Activated CD4-positive, alpha-beta T cell treated with anti-CD3 and anti-CD28 coated beads for 36 hours (primary cell): ENCODE results near the gene NCOA7. TPM values are rescaled to one million over a fixed set of nuclear protein-coding genes. Genes with fewer than 3 reads are reported as not detected.

Source experiments
- ATAC-seq: fragments of 200-7000 bp; cut with Tn5 transposase; one replicate; pipeline ENCODE4 v1.10.0; 2021; ENCODE audit warnings: mild to moderate bottlenecking, moderate library complexity
- CTCF ChIA-PET: fragments of 350-600 bp; sonication (Branson Sonifier 250); formaldehyde crosslinking; loops from one replicate; lab custom pipeline; 2021; ENCODE audit warnings: antibody characterized with exemption; lab: Charles Lee
- POLR2A ChIA-PET: fragments of 350-600 bp; sonication (Branson Sonifier 250); formaldehyde crosslinking; loops from one replicate; lab custom pipeline; 2021; ENCODE audit warnings: antibody characterized with exemption, inconsistent platforms; lab: Charles Lee
- DNase-seq: peaks from one replicate; pipeline ENCODE4 v3.0.0-alpha.2; 2020
- H3K27ac Mint-ChIP-seq: one replicate; pipeline ENCODE4 v1.8.0; 2021; ENCODE audit warnings: mixed read lengths
- H3K27me3 Mint-ChIP-seq: one replicate; pipeline ENCODE4 v1.8.0; 2021; ENCODE audit warnings: mixed read lengths
- H3K36me3 Mint-ChIP-seq: one replicate; pipeline ENCODE4 v1.8.0; 2021; ENCODE audit warnings: low read depth, mixed read lengths
- H3K4me1 Mint-ChIP-seq: one replicate; pipeline ENCODE4 v1.8.0; 2021; ENCODE audit warnings: mixed read lengths
- H3K4me3 Mint-ChIP-seq: one replicate; pipeline ENCODE4 v1.8.0; 2021; ENCODE audit warnings: mild to moderate bottlenecking, moderate library complexity, mixed read lengths
- H3K9me3 Mint-ChIP-seq: one replicate; pipeline ENCODE4 v1.8.0; 2021; ENCODE audit warnings: low read depth, mixed read lengths
- intact Hi-C, 2 experiments: fragments of 100-400 bp; cut with DNase I in 1 of 2; cut with micrococcal nuclease in 1 of 2; formaldehyde crosslinking; loops; one replicate each; pipeline versions ENCODE4 v1.14.2 to v1.15.1; 2022 to 2024; cut with DNase I, micrococcal nuclease
- total RNA-seq, 2 experiments: library from RNA; stranded (reverse); gene quantifications; one replicate each; pipeline ENCODE4 v1.2.3, GENCODE V29; 2021

NCOA7 gene
- total RNA-seq, 2 experiments from 2014 or later: 54.3 to 67.4 TPM

DNA sequence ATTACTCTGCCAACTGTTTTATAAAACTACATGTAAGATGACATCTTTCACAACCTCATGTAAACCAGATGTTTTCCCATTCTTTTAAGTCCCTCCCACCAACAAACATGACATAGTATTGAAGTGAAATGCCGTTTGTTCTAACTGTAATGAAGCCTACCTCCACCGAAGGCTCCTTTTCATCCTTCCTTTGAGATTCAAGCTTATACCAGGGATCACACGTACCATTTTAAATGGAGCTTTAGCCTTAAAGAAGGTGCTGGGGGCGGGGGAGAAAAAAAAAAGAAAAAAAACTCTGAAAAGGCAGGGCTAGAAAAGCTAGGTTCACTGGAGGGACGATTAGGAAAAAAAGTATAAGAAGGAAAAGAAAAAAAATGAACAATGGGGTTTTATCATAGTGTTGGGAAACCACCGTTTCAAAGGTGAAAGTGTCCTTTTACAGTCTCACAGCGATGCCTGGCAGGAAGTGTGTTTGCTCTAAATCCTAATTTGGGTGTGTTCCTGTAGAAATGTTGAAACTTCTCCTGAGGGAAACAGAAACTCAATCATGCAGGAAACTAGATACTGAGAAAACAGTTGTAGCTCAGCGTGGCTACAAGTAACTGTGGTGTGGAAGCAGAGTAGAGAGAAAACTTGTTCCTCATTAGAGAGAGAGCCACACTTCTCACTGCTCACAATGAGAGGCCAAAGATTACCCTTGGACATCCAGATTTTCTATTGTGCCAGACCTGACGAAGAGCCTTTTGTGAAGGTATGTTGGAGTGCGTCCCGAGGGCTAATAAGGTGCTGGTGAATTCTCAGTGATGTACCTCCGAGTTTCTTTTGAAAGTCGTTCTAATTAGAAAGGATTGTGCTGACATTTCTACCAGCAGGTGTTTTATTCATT lies 128.2 kb downstream of the NCOA7 start:
- CTCF ChIA-PET: interaction anchor here (0.7 to 5.5 kb wide), 8 partner anchors 8 to 128 kb away, joined by 3 to 33 read pairs (median 8); partner anchors contain the start of genes HINT3 and NCOA7
- DNase-seq (peak; percentile 68), ATAC-seq (peak; percentile 96)
- H3K36me3 Mint-ChIP-seq: peaks cover 69% of the 10 kb centered on the region
- peaks cover 37% of the 10 kb centered on the region for H3K4me1 Mint-ChIP-seq
- intact Hi-C loops: loop anchor here (1.0 kb wide), 6 partner anchors 9 to 618 kb away; partner anchors contain the start of genes HINT3 (in 2 of the 2) and HDDC2 (in 1 of the 2)
- POLR2A ChIA-PET: interaction anchor here (0.6 to 2.1 kb wide), 6 partner anchors 9 to 138 kb away, joined by 3 to 21 read pairs (median 6); partner anchors contain the start of gene NCOA7
- H3K27ac Mint-ChIP-seq: peak overlapping the region; percentile 98
- no peaks in the 10 kb centered on the region for H3K27me3 Mint-ChIP-seq
- no peaks in the 10 kb centered on the region for H3K9me3 Mint-ChIP-seq
- peak overlapping the region; percentile 84 for H3K4me3 Mint-ChIP-seq

DNA sequence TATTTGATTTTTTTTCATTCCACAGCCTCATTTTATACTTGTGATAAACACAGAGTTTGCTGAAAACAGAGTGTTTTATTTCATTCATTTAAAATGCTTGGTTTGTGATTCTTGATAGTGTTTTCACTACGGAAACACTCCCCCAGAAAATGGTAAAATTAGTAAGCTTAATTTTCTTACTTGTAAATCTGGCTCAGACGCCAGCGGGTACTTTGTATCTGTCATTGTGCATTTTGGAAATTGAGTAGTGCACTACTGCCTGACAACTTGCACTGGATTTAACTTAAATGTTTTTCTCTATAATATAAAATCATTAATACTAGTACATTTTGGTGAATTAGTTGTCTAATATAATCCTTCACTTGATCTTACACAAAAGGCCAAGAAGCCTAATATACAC lies 128.9 kb downstream of the NCOA7 start:
- H3K4me3 Mint-ChIP-seq: peak overlapping the region; percentile 84
- peaks cover 39% of the 10 kb centered on the region for H3K4me1 Mint-ChIP-seq
- ChIA-PET POLR2A (interaction anchor here (0.7 to 2.1 kb wide), 5 partner anchors 10 to 139 kb away, joined by 3 to 21 read pairs (median 5); partner anchors contain the start of genes HINT3 and NCOA7), CTCF (interaction anchor here (0.6 to 5.5 kb wide), 8 partner anchors 9 to 133 kb away, joined by 3 to 33 read pairs (median 4); partner anchors contain the start of genes HINT3 and NCOA7)
- H3K9me3 Mint-ChIP-seq: no peaks in the 10 kb centered on the region
- intact Hi-C loops: loop anchor here (1.0 kb wide), 6 partner anchors 9 to 618 kb away; partner anchors contain the start of genes HINT3 (in 2 of the 2) and HDDC2 (in 1 of the 2)
- no peaks in the 10 kb centered on the region for H3K27me3 Mint-ChIP-seq
- H3K36me3 Mint-ChIP-seq: peaks cover 74% of the 10 kb centered on the region
- no peak for DNase-seq
- peak overlapping the region; percentile 98 for H3K27ac Mint-ChIP-seq
- ATAC-seq: no peak

DNA sequence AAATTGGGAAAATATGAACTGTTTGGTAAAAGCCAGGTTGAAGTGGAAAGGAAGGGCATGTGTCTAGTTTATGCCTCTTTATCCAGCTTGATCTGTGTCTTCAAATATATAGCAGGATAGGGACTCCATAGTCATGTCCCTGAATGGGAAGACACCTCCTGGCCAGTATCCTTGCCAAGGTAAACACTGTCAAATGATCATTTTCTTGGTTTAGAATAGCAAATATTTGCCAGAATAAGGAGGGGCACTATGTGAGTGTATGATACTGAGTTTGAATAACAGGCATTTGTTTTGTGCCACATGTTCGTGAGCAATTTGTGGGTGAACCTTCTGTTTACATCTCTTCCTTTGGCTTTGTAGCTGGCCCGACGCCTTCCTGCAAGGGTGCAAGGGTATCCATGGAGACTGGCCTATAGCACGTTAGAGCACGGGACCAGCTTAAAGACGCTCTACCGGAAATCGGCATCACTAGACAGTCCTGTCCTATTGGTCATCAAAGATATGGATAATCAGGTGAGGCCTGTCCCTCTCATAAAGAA lies 131.6 kb downstream of the NCOA7 start:
- Mint-ChIP-seq H3K27me3 (no peaks in the 10 kb centered on the region), H3K36me3 (peaks cover 70% of the 10 kb centered on the region), H3K9me3 (no peaks in the 10 kb centered on the region), H3K4me1 (peaks cover 42% of the 10 kb centered on the region), H3K27ac (no peak overlapping the region), H3K4me3 (no peak overlapping the region)
- ChIA-PET CTCF (interaction anchor here (1.5 to 1.7 kb wide), 2 partner anchors 10 to 33 kb away, joined by 3 to 6 read pairs; partner anchors contain the start of gene HINT3), POLR2A (no interaction called here)
- no peak for ATAC-seq
- intact Hi-C loops: no loop called here
- no peak for DNase-seq

DNA sequence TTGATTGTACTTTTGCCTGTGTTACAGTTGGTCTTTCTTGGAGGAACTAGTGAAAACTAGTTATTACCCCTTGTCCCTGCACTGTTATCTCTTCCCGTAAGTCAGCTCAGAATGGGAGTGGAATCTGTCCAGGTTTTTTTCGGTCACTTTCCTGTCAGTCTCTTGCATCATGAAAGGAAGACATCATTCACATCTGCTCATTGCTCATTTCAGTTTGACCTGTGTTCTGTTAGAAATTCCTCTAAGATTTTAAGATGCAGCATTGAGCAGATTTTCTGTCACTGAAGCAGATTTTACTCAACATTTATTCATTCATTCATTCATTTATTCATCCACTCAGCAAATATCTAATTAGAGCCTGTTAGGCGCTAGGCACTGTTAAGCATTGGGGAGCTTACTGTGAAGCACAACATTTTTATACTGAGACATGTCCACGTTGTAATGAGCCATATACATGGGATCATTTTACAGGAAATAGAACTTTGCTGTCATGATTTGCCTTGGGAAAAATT lies 132.7 kb downstream of the NCOA7 start:
- ATAC-seq: no peak
- no peaks in the 10 kb centered on the region for H3K9me3 Mint-ChIP-seq
- no peaks in the 10 kb centered on the region for H3K27me3 Mint-ChIP-seq
- peaks cover 74% of the 10 kb centered on the region for H3K36me3 Mint-ChIP-seq
- H3K4me3 Mint-ChIP-seq: no peak overlapping the region
- DNase-seq: no peak
- peak overlapping the region; percentile 12 for H3K27ac Mint-ChIP-seq
- intact Hi-C loops: no loop called here
- POLR2A ChIA-PET: no interaction called here
- H3K4me1 Mint-ChIP-seq: peaks cover 32% of the 10 kb centered on the region
- CTCF ChIA-PET: interaction anchor here (1.9 kb wide), 1 partner anchor 33 kb away, joined by 7 read pairs; the partner anchor contains the start of gene HINT3

DNA sequence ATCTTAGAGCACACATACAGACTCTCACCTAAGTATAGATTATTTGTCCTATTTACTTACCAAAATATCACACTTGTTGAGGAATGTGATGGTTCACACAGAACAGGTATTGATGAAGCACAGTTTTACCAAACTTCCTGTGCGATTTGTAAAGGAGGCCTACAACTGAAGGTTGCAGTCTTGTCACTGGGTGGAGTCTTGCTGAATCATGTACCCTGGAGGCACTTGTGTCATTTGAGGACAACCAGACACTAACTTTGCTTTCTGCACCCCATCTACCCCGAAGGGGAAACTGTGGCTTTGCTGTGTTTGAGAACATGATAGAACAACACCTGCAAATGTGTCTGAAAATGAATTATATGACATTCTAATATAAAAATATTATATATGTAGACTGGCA lies 133.4 kb downstream of the NCOA7 start:
- ChIA-PET CTCF (interaction anchor here (0.8 to 1.9 kb wide), 3 partner anchors 17 to 32 kb away, joined by 3 to 7 read pairs (median 4); partner anchors contain the start of gene HINT3), POLR2A (no interaction called here)
- Mint-ChIP-seq H3K36me3 (peaks cover 75% of the 10 kb centered on the region), H3K4me1 (peaks cover 24% of the 10 kb centered on the region), H3K9me3 (no peaks in the 10 kb centered on the region), H3K27me3 (no peaks in the 10 kb centered on the region), H3K27ac (no peak overlapping the region), H3K4me3 (no peak overlapping the region)
- intact Hi-C loops: no loop called here
- ATAC-seq: peak; percentile 67
- no peak for DNase-seq

DNA sequence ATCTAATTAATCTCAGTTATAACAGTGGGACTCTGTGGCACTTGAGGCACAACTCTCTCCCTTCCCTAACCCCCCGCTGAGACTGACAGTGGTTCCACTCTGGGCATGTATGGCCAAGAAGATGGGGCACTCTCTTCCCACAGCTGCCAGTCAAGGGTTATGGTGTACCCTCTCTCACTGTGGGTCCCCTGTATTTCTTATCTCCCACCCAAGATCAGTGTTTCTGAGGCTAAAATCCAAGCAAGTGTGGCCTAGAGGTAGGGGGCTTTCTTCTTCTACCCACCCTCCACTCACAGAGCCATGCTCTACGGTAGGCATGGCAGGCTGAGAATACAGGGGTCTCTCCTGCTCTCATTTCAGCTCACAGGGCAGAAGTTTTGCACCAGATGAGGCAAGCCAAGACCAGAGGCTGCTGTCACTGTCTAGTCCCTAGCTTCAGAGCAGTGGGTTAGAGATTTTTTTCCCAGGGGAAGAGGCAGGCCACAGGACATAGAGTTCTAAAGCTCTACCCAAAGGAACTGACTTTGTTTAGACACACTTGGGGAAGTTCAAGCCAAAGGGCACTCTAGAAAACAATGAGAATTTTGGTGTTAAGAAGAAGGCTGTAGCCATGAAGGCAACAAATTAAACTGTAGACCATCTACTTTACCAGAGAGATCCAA lies 134.1 kb downstream of the NCOA7 start:
- peaks cover 72% of the 10 kb centered on the region for H3K36me3 Mint-ChIP-seq
- no peaks in the 10 kb centered on the region for H3K27me3 Mint-ChIP-seq
- ChIA-PET POLR2A (no interaction called here), CTCF (interaction anchor here (0.8 to 1.9 kb wide), 3 partner anchors 18 to 31 kb away, joined by 3 to 7 read pairs (median 4); partner anchors contain the start of gene HINT3)
- H3K4me1 Mint-ChIP-seq: peaks cover 22% of the 10 kb centered on the region
- no peaks in the 10 kb centered on the region for H3K9me3 Mint-ChIP-seq
- ATAC-seq (no peak), DNase-seq (no peak)
- intact Hi-C loops: no loop called here
- no peak overlapping the region for H3K4me3 Mint-ChIP-seq
- H3K27ac Mint-ChIP-seq: no peak overlapping the region

DNA sequence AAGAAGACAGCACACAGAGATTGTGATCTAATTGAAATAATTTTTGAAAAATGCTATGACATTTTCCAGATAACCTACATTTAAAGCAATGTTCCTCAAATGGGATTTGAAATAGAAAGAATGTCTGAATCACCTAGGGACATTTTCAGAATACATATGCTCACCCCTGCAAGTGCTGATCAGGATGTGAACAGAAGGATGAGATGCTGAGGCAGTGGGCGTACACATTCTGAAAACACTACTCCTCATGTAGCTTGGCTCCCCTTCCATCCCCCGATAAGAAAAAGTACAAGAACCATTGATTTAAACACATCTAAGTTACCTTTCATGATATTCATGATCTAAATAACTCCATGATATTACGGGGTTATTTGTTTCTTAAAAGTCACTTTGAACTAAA lies 136.0 kb downstream of the NCOA7 start:
- Mint-ChIP-seq H3K4me1 (peaks cover 22% of the 10 kb centered on the region), H3K27me3 (no peaks in the 10 kb centered on the region), H3K9me3 (no peaks in the 10 kb centered on the region), H3K4me3 (no peak overlapping the region), H3K27ac (peak overlapping the region; percentile 42), H3K36me3 (peaks cover 74% of the 10 kb centered on the region)
- ATAC-seq (peak; percentile 40), DNase-seq (no peak)
- intact Hi-C loops: no loop called here
- ChIA-PET CTCF (interaction anchor here (2.1 kb wide), 1 partner anchor 29 kb away, joined by 7 read pairs; the partner anchor contains the start of gene HINT3), POLR2A (interaction anchor here (0.7 kb wide), 1 partner anchor 137 kb away, joined by 7 read pairs; no protein-coding TSS in a partner anchor)

DNA sequence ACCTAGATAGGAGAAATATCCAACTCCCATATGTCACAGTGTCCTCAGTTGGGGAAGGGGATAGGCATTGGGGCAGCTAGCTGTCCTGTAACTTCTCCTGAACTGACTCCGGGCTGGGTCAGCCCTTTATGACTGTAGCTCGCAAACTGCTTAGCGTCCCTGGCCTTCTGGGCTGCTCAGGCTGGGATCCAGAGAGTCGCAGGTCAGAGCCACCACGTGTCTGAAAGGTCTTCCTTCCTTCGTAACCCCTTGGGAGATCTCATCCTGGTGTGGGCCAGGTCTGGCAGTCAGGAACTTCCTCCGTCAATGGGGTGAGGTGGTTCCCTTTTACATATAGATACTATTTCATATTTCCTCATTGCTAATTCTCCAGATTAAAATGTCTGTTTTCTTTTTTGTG lies 137.0 kb downstream of the NCOA7 start:
- POLR2A ChIA-PET: no interaction called here
- ATAC-seq (no peak), DNase-seq (no peak)
- Mint-ChIP-seq H3K9me3 (no peaks in the 10 kb centered on the region), H3K4me1 (peaks cover 29% of the 10 kb centered on the region), H3K4me3 (no peak overlapping the region), H3K27ac (no peak overlapping the region), H3K36me3 (peaks cover 68% of the 10 kb centered on the region), H3K27me3 (no peaks in the 10 kb centered on the region)
- intact Hi-C loops: no loop called here
- CTCF ChIA-PET: interaction anchor here (2.1 kb wide), 1 partner anchor 28 kb away, joined by 7 read pairs; the partner anchor contains the start of gene HINT3

DNA sequence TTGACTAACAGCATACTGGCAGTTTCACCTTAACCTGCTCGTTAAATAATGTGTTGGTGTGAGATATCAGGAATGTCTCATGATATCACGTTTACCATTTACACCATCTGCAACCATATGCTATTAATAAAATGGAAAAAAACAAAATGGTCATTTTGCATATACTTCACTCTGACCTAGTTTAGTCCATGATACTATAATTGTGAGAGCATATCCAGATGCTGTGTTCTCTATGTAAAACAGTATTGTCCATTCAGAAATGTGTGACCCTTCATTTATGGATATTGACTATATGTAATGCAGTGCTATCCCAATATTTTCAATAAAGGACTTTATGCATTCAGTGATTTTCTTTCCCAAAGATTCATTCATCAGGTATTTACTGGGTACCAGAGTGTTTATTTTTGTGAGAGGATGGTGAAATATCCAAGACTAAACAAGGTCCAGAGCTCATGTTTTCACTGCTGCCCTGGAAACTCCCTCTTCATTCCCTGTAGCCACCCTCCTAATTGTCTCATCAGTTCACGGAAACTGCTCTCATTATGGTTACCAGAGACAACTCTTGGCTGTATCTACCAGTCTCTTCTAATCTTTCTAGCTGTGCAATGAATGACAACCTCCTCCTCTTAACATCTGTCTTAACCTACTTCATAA lies 140.1 kb downstream of the NCOA7 start:
- no peak overlapping the region for H3K4me3 Mint-ChIP-seq
- no peaks in the 10 kb centered on the region for H3K27me3 Mint-ChIP-seq
- ChIA-PET POLR2A (no interaction called here), CTCF (no interaction called here)
- H3K27ac Mint-ChIP-seq: no peak overlapping the region
- DNase-seq (no peak), ATAC-seq (no peak)
- intact Hi-C loops: no loop called here
- no peaks in the 10 kb centered on the region for H3K9me3 Mint-ChIP-seq
- peaks cover 44% of the 10 kb centered on the region for H3K36me3 Mint-ChIP-seq
- H3K4me1 Mint-ChIP-seq: peaks cover 20% of the 10 kb centered on the region

DNA sequence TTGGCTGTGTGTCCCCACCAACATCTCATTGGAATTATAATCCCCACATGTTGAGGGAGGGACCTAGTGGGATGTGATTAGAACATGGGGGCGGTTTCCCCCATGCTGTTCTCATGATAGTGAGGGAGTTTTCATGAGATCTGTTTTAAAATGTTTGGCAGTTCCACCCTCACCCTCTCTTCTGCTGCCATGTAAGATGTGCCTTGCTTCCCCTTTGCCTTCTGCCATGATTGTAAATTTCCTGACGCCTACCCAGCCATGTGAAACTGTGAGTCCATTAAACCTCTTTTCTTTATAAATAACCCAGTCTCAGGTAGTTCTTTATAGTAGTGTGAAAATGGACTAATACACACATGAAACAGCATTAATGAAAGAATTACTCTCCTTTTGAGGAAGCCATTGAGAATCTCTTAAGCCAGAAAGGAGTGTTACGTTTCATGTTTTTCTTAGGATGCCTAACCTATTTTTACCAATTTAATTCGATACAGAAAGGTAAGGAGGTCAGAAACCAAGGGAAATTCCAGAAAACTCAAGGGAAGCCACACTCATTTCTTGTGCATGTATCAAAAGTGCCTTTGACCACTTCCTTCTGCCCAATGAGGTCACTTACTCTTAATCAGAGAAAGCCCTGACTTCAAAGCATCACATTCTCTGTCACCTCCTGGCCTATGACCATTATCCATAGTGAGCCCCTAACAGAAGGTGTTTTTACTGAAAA lies 141.1 kb downstream of the NCOA7 start:
- ChIA-PET POLR2A (interaction anchor here (1.1 kb wide), 1 partner anchor 24 kb away, joined by 3 read pairs; the partner anchor contains the start of gene HINT3), CTCF (interaction anchor here (0.9 to 1.6 kb wide), 5 partner anchors 10 to 42 kb away, joined by 3 to 8 read pairs (median 4); no protein-coding TSS in a partner anchor)
- Mint-ChIP-seq H3K4me3 (no peak overlapping the region), H3K36me3 (peaks cover 38% of the 10 kb centered on the region), H3K27ac (no peak overlapping the region), H3K9me3 (no peaks in the 10 kb centered on the region), H3K4me1 (peaks cover 14% of the 10 kb centered on the region), H3K27me3 (no peaks in the 10 kb centered on the region)
- ATAC-seq: peak; percentile 80
- no peak for DNase-seq
- intact Hi-C loops: no loop called here
